IMR-90 (cell line): ENCODE measurements around the gene EHBP1. TPM values are rescaled to one million over a fixed set of nuclear protein-coding genes. Genes with fewer than 3 reads are reported as not detected.

Experiments used
- ATAC-seq: fragments of 200-7000 bp; cut with Tn5 transposase; 2 replicates; pipeline ENCODE4 v1.9.1; 2020; ENCODE audit warnings: low read depth, mild to moderate bottlenecking, moderate library complexity
- BruUV-seq: library from RNA; stranded (reverse); fragments of 400-500 nt; replicated peaks from 2 replicates; lab custom pipeline; 2021; lab: Mats Ljungman, UMichigan
- CTCF ChIA-PET: fragments of 300-600 bp; formaldehyde crosslinking; extraction: SDS; loops from one replicate; lab custom pipeline; 2021; ENCODE audit warnings: antibody characterized with exemption; lab: Yijun Ruan, JAX
- POLR2A ChIA-PET: fragments of 300-600 bp; sonication (Branson Sonifier 250); formaldehyde crosslinking; loops from one replicate; lab custom pipeline; 2022; ENCODE audit warnings: antibody characterized with exemption; ENCODE audit not compliant: unreplicated experiment; lab: Charles Lee
- DNase-seq: peaks from one replicate; pipeline ENCODE4 v3.0.0; 2013
- H2AFZ ChIP-seq: replicated peaks from 2 replicates; pipeline ENCODE3; 2013; ENCODE audit warnings: low read length, mild to moderate bottlenecking; ENCODE audit not compliant: poor library complexity
- H2AK5ac ChIP-seq: 2 replicates; pipeline ENCODE4 v1.6.1; 2013; ENCODE audit warnings: low read depth, low read length, inconsistent platforms
- H2AK9ac ChIP-seq: replicated peaks from 2 replicates; pipeline ENCODE3; 2013; ENCODE audit warnings: mild to moderate bottlenecking, low read depth, low read length, moderate library complexity; ENCODE audit not compliant: poor library complexity
- H2BK120ac ChIP-seq: 2 replicates; pipeline ENCODE4 v1.6.1; 2013; ENCODE audit warnings: low read depth, low read length, inconsistent platforms
- H2BK15ac ChIP-seq: 3 replicates; pipeline ENCODE4 v1.6.1; 2013; ENCODE audit warnings: low read depth, low read length, inconsistent platforms
- H2BK20ac ChIP-seq: 2 replicates; pipeline ENCODE4 v1.6.1; 2013; ENCODE audit warnings: low read depth, mild to moderate bottlenecking, inconsistent platforms, low read length, moderate library complexity
- H2BK5ac ChIP-seq: 2 replicates; pipeline ENCODE4 v1.6.1; 2013; ENCODE audit warnings: mild to moderate bottlenecking, low read depth, low read length, inconsistent platforms; ENCODE audit not compliant: poor library complexity, severe bottlenecking
- H3K14ac ChIP-seq: replicated peaks from 2 replicates; pipeline ENCODE4 v1.6.1; 2013; ENCODE audit warnings: low read depth, low read length, inconsistent platforms
- H3K18ac ChIP-seq: 2 replicates; pipeline ENCODE4 v1.6.1; 2013; ENCODE audit warnings: low read depth, low read length, control low read depth
- H3K23ac ChIP-seq: 2 replicates; pipeline ENCODE4 v1.6.1; 2013; ENCODE audit warnings: low read depth, low read length, inconsistent platforms
- H3K27ac ChIP-seq: 2 replicates; pipeline ENCODE4 v1.5.1; 2013; ENCODE audit warnings: mild to moderate bottlenecking, control low read depth, low read length; ENCODE audit not compliant: insufficient read depth
- H3K27me3 ChIP-seq: 2 replicates; pipeline ENCODE4 v1.6.1; 2013; ENCODE audit warnings: low read length; ENCODE audit not compliant: control insufficient read depth, insufficient read depth
- H3K36me3 ChIP-seq: 2 replicates; pipeline ENCODE4 v1.6.1; 2013; ENCODE audit warnings: low read length, mixed read lengths; ENCODE audit not compliant: control insufficient read depth, insufficient read depth
- H3K4ac ChIP-seq: 2 replicates; pipeline ENCODE4 v1.6.1; 2013; ENCODE audit warnings: low read depth, low read length, inconsistent platforms
- H3K4me1 ChIP-seq: 2 replicates; pipeline ENCODE4 v1.6.1; 2013; ENCODE audit warnings: low read length, mixed read lengths; ENCODE audit not compliant: control insufficient read depth, insufficient read depth
- H3K4me2 ChIP-seq: 2 replicates; pipeline ENCODE4 v1.6.1; 2013; ENCODE audit warnings: low read depth, mild to moderate bottlenecking, control low read depth, low read length, moderate library complexity
- H3K4me3 ChIP-seq: 2 replicates; pipeline ENCODE4 v1.5.1; 2013; ENCODE audit warnings: low read depth, mild to moderate bottlenecking, control low read depth, low read length, moderate library complexity; ENCODE audit not compliant: insufficient read depth
- H3K56ac ChIP-seq: 2 replicates; pipeline ENCODE4 v1.6.1; 2013; ENCODE audit warnings: low read length, inconsistent platforms; ENCODE audit not compliant: insufficient read depth; ENCODE audit errors: extremely low read depth
- H3K79me1 ChIP-seq, 2 experiments: 2 replicates each; pipeline ENCODE4 v1.6.1; 2013; ENCODE audit warnings: low read length in 2 of 2, inconsistent platforms in 1 of 2, low read depth in 1 of 2
- H3K9ac ChIP-seq: 2 replicates; pipeline ENCODE4 v1.6.1; 2013; ENCODE audit warnings: low read depth, low read length, control low read depth
- H3K9me1 ChIP-seq: 2 replicates; pipeline ENCODE4 v1.6.1; 2013; ENCODE audit warnings: low read length, inconsistent platforms; ENCODE audit not compliant: insufficient read depth
- H3K9me3 ChIP-seq: 2 replicates; pipeline ENCODE4 v1.6.1; 2013; ENCODE audit warnings: low read length; ENCODE audit not compliant: control insufficient read depth, insufficient read depth
- H4K20me1 ChIP-seq: 2 replicates; pipeline ENCODE4 v1.6.1; 2013; ENCODE audit warnings: low read length, inconsistent platforms; ENCODE audit not compliant: insufficient read depth
- H4K5ac ChIP-seq: 2 replicates; pipeline ENCODE4 v1.6.1; 2013; ENCODE audit warnings: mild to moderate bottlenecking, low read depth, low read length, control low read depth
- H4K8ac ChIP-seq, 2 experiments: 2 replicates each; pipeline ENCODE4 v1.6.1; 2013; ENCODE audit warnings: low read depth in 2 of 2, low read length in 2 of 2, control low read depth in 1 of 2, inconsistent platforms in 1 of 2
- H4K91ac ChIP-seq: 2 replicates; pipeline ENCODE4 v1.6.1; 2013; ENCODE audit warnings: low read depth, low read length, inconsistent platforms; ENCODE audit not compliant: insufficient read depth
- BHLHE40 ChIP-seq: fragments of 150-350 bp; IDR thresholded peaks from 2 replicates; pipeline ENCODE4 v1.6.1; 2016; ENCODE audit warnings: mild to moderate bottlenecking, low read depth, low read length
- CEBPB ChIP-seq: IDR thresholded peaks from 2 replicates; pipeline ENCODE4 v1.6.1; 2012; ENCODE audit warnings: low read depth, low read length, improper control_type of control experiment
- CHD1 ChIP-seq: IDR thresholded peaks from 2 replicates; pipeline ENCODE4 v1.6.1; 2012; ENCODE audit warnings: low read depth, low read length, improper control_type of control experiment
- CTCF ChIP-seq: conservative IDR thresholded peaks from 2 replicates; pipeline ENCODE4 v1.5.1; 2012; ENCODE audit warnings: mild to moderate bottlenecking, low read depth, low read length, improper control_type of control experiment
- ELK1 ChIP-seq: fragments of 150-350 bp; IDR thresholded peaks from 2 replicates; pipeline ENCODE4 v1.6.1; 2016; ENCODE audit warnings: low read depth, mild to moderate bottlenecking, low read length, moderate library complexity, borderline replicate concordance
- FOS ChIP-seq: fragments of 150-350 bp; IDR thresholded peaks from 2 replicates; pipeline ENCODE4 v1.6.1; 2016; ENCODE audit warnings: low read depth, low read length
- MAFK ChIP-seq: IDR thresholded peaks from 2 replicates; pipeline ENCODE4 v1.6.1; 2012; ENCODE audit warnings: low read depth, low read length, improper control_type of control experiment
- MAZ ChIP-seq: IDR thresholded peaks from 2 replicates; pipeline ENCODE4 v1.6.1; 2012; ENCODE audit warnings: low read depth, mild to moderate bottlenecking, low read length, improper control_type of control experiment, moderate library complexity, borderline replicate concordance
- MXI1 ChIP-seq: IDR thresholded peaks from 2 replicates; pipeline ENCODE4 v1.6.1; 2012; ENCODE audit warnings: low read depth, mild to moderate bottlenecking, low read length, moderate library complexity, borderline replicate concordance
- POLR2A ChIP-seq: IDR thresholded peaks from 2 replicates; pipeline ENCODE4 v1.6.1; 2012; ENCODE audit warnings: mild to moderate bottlenecking, low read depth, low read length
- SMC3 ChIP-seq: fragments of 150-350 bp; IDR thresholded peaks from 2 replicates; pipeline ENCODE4 v1.6.1; 2016; ENCODE audit warnings: low read depth, mild to moderate bottlenecking, antibody characterized with exemption, low read length, moderate library complexity
- WGBS, 2 experiments: methylation state at CpG; one replicate each; pipeline versions ENCODE4 v1.1.5 to v1.1.7; 2013; ENCODE audit warnings: missing lambda C conversion rate in 2 of 2; ENCODE audit not compliant: insufficient read length in 1 of 2; ENCODE audit errors: extremely low coverage in 2 of 2; 5-methylcytosine and 5-hydroxymethylcytosine counted together
- dilution Hi-C: fragments of 300-500 bp; cut with HindIII; formaldehyde crosslinking; loops from one replicate; pipeline ENCODE4 v1.14.3; 2018; ENCODE audit warnings: low sequenced_read_pairs; ENCODE audit not compliant: unreplicated experiment
- in situ Hi-C: fragments of 300-500 bp; cut with MboI; formaldehyde crosslinking; loops from 3 replicates; pipeline ENCODE4 v1.14.3; 2019; ENCODE audit warnings: low sequenced_read_pairs, inconsistent platforms, mixed read lengths
- intact Hi-C: fragments of 100-400 bp; cut with micrococcal nuclease; formaldehyde crosslinking; loops from 2 replicates; pipeline ENCODE4 v1.10.0; 2022
- polyA plus RNA-seq, 3 experiments: library from polyadenylated mRNA; depleted of rRNA; stranded (reverse); fragments of >200 nt; gene quantifications; 2 replicates each; pipeline ENCODE4 v1.2.3, GENCODE V29; 2012; ENCODE audit warnings: low replicate concordance in 1 of 3
- total RNA-seq: library from RNA; depleted of rRNA; stranded (reverse); fragments of >200 nt; gene quantifications from 2 replicates; pipeline ENCODE4 v1.2.3, GENCODE V29; 2012

The EHBP1 gene
- total and polyA plus RNA-seq, 2 of the 4 experiments (the other 2 are of a cell fraction): 28.3 to 44.4 TPM

GRCh38 chr2:62725712-62726055 is 20.2 kb downstream of the EHBP1 start:
- peaks cover 12% of the 10 kb centered on the region; the same call in 1 of the 2 replicates for H3K9me1 ChIP-seq
- H3K36me3 ChIP-seq: no peaks in the 10 kb centered on the region
- H4K8ac ChIP-seq: no peak overlapping the region
- intact Hi-C loops: no loop called here
- no peak overlapping the region for H2AK5ac ChIP-seq
- H2BK15ac ChIP-seq: no peak overlapping the region
- H3K4me2 ChIP-seq: no peak overlapping the region
- H3K14ac ChIP-seq: no peak overlapping the region
- no peak overlapping the region for H4K5ac ChIP-seq
- H4K91ac ChIP-seq: no peak overlapping the region
- peaks cover 2% of the 10 kb centered on the region for H3K4me1 ChIP-seq
- H3K4me3 ChIP-seq: no peak overlapping the region
- H3K27ac ChIP-seq: no peak overlapping the region
- no peak overlapping the region for H2BK120ac ChIP-seq
- no TSS peak for BruUV-seq
- in situ Hi-C loops: no loop called here
- ChIA-PET POLR2A (no interaction called here), CTCF (no interaction called here)
- H3K56ac ChIP-seq: no peak overlapping the region
- no peaks in the 10 kb centered on the region for H3K27me3 ChIP-seq
- H2BK5ac ChIP-seq: no peak overlapping the region
- peaks cover 23% of the 10 kb centered on the region for H4K20me1 ChIP-seq
- peak overlapping the region; percentile 19 for H2AK9ac ChIP-seq
- dilution Hi-C loops: no loop called here
- peaks cover 24 to 48% of the 10 kb centered on the region in 2 experiments for H3K79me1 ChIP-seq
- H3K4ac ChIP-seq: no peak overlapping the region
- H3K9ac ChIP-seq: no peak overlapping the region
- DNase-seq (no peak), ATAC-seq (no peak)
- no peak overlapping the region for H3K23ac ChIP-seq
- H2AFZ ChIP-seq: no peak overlapping the region
- WGBS, 2 experiments: 100% methylated on average over 1 of the region's 3 CpGs; no CpG with 5 or more reads in 1 of the 2 experiments
- H2BK20ac ChIP-seq: no peak overlapping the region
- peaks cover 2% of the 10 kb centered on the region; the same call in 1 of the 2 replicates for H3K9me3 ChIP-seq
- no peak overlapping the region for H3K18ac ChIP-seq
- no peak for TF ChIP-seq MAZ
- TF ChIP-seq MXI1: no peak
- no peak for TF ChIP-seq CHD1
- TF ChIP-seq BHLHE40: no peak
- no peak for TF ChIP-seq CEBPB
- TF ChIP-seq POLR2A: no peak
- no peak for TF ChIP-seq FOS
- no peak for TF ChIP-seq ELK1
- TF ChIP-seq SMC3: no peak
- no peak for TF ChIP-seq CTCF
- no peak for TF ChIP-seq MAFK
